Fibroblast of the aortic adventitia (primary cell): ENCODE data around the gene STK39. TPM values are rescaled to one million over a fixed set of nuclear protein-coding genes. Genes with fewer than 3 reads are reported as not detected.

ENCODE experiments used
- DNase-seq: peaks from one replicate; pipeline ENCODE4 v3.0.0-alpha.2; 2010; ENCODE audit warnings: low read depth
- H3K4me3 ChIP-seq: 2 replicates; pipeline ENCODE4 v1.5.1; 2011; ENCODE audit warnings: low read depth, mild to moderate bottlenecking, control low read depth, low read length, moderate library complexity
- total RNA-seq: library from RNA; depleted of rRNA; stranded (reverse); fragments of >200 nt; gene quantifications from 2 replicates; pipeline ENCODE4 v1.2.3, GENCODE V29; 2012; ENCODE audit warnings: low replicate concordance
- TF ChIP-seq, protein P1 (sequence below): IDR thresholded peaks from 2 replicates; pipeline ENCODE4 v1.5.1; 2011; ENCODE audit warnings: mild to moderate bottlenecking, low read length, control low read depth, inconsistent platforms; ENCODE audit not compliant: insufficient read depth

The STK39 gene
- total RNA-seq, 1 donor, result 31.0 TPM

DNA sequence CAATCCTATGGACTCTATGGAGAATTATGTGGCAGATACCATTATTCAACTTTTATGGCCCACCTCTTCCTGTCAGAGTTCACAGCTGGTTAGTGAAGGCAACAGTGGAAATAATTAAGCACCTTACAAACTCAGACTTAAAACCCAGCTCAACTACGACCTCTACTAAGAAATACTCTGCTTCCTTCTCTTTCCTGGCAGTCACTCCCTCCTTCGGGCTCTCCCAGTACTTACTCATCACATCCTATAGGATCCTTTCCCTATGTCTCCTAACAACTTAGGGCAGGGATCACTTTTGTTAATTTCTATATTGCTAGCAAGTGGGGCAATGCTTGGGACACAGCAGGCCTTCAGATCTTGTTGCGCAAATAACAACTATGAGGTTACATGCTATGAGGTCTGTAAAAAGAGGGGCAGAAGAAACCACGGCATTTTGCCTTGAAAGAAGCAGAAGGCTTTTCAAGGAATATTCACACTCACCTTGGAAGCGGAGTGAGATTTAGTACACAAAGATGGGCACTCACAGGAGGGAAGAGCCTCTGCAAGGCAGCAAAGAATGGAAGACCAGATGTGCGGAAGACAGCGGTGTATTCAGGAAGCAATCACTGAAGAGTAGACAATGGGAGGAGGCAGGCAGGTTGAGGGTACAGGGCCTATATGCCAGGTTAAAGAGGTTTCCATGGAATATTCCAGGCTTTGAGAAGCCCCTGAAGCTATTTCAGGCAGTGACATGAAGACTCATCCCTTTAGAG lies 2.1 kb downstream of the STK39 start:
- peak; percentile 10 for DNase-seq
- TF ChIP-seq, protein P1, sequence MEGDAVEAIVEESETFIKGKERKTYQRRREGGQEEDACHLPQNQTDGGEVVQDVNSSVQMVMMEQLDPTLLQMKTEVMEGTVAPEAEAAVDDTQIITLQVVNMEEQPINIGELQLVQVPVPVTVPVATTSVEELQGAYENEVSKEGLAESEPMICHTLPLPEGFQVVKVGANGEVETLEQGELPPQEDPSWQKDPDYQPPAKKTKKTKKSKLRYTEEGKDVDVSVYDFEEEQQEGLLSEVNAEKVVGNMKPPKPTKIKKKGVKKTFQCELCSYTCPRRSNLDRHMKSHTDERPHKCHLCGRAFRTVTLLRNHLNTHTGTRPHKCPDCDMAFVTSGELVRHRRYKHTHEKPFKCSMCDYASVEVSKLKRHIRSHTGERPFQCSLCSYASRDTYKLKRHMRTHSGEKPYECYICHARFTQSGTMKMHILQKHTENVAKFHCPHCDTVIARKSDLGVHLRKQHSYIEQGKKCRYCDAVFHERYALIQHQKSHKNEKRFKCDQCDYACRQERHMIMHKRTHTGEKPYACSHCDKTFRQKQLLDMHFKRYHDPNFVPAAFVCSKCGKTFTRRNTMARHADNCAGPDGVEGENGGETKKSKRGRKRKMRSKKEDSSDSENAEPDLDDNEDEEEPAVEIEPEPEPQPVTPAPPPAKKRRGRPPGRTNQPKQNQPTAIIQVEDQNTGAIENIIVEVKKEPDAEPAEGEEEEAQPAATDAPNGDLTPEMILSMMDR, result no peak
- H3K4me3 ChIP-seq, result peak overlapping the region; percentile 23

DNA sequence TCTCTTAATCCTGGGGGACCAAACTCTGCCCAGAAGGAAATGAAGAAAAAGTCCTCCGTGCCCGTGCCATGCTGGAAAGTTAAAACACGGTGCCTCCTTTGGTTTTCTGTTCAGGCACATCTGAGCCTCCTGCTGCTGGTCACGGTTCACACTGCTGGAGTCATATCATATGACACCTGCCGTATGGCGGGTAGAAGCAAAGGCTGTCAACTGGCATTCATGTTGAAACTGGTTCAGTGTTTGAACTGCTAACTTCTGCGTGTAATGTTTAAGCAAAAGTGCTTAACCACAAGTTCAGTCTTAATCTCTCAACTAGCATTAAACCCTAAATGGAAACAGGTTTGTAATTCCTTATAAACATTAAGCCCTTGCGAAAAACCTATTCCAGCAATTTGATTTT lies 3.1 kb downstream of the STK39 start:
- TF ChIP-seq, protein P1, result no peak
- H3K4me3 ChIP-seq, result no peak overlapping the region
- no peak for DNase-seq

DNA sequence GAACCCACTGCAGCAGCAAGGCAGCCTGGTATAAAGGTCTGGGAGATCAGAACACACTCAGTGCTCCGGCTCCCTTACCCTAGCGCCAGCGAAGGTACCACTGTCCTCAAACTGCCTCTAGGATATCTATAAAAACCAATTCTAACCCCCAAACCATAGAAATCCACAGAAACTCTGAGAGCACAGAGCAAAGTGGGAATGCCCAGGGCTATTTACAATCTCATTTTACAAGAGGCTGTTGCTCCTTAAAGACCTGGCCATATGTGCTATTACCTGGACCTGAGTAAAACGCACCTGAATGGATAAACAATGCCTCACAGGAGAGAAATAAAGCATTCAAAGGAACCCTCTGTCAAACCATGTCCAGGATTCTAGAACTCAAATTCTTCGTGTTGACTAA lies 4.3 kb downstream of the STK39 start:
- TF ChIP-seq, protein P1, result no peak
- no peak overlapping the region for H3K4me3 ChIP-seq
- no peak for DNase-seq

DNA sequence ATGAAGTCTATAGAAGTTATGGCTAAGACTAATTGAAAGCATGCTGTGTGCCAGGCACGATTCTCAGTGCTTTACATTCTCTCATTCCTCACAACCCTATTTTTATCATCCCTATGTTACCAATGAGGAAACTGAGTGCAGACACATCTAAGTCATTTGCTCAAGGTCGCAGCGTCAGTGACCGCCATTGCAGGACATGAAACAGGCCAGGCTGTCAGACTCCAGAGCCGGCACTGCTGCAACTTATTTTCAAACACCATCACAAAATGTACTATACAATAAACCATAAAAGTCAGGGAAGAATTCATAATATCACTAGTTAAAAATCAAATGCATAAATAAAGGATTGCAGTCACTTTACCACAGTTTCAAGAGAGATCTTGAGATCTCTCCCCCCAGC lies 5.6 kb downstream of the STK39 start:
- no peak overlapping the region for H3K4me3 ChIP-seq
- no peak for DNase-seq
- TF ChIP-seq, protein P1, result no peak

DNA sequence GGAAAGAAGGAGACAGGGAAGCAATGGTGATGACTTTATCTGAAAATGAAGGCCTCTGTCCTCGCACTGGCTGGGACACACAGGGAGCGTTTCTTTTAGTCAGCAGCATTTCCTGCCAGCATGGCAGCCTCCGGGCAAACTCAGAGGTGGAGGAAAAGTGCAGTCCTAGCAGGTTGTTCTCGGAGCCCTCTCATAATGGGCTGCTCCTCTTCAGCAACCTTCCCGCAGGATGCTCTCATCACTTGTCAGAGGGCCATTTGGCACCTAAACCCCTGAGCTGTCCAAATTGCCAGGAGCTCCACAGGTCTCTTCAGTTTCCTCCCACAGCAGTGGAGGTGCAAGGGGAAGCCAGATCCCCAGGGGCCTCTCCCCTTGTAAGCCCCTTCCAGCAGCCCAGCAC lies 6.2 kb downstream of the STK39 start:
- DNase-seq, result no peak
- no peak overlapping the region for H3K4me3 ChIP-seq
- TF ChIP-seq, protein P1, result no peak

DNA sequence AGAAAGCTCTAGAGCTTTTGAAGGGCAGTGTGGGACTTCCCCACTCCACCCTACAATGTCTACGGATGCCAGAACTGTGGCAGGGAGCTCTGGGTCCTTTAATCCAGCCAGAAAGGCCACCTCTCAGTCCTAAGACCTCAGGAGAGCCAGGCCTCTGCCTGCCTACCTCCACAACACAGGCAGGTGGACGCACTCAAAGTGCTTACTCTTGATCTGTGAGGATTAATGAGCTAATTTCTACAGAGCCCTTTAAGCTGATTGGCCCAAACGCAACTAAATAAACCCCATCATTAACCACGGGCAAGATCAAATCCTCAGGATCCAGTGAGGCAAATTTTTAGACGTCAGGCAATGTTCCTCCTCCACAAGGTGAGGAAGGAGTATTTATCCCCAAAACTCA lies 8.1 kb downstream of the STK39 start:
- H3K4me3 ChIP-seq, result no peak overlapping the region
- no peak for DNase-seq
- TF ChIP-seq, protein P1, result no peak

DNA sequence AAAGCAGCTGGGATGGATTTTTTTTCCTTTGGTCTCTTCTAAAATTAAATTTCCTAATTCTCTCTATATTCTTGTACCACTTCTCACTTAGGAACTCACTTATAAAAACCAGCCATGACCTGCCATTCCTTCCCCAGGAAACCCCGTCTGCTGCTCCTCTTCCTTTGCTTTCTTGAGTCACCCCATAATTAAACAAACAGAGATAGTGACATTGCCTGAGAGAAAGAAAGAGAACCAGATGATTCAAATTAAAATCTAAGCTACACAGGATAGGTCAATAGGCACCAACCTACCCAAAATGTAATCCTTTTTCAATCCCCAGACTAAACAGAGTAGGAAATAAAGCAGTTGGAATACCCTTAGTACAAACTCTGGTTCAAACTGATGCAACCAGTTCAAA lies 9.7 kb downstream of the STK39 start:
- DNase-seq, result peak; percentile 43
- TF ChIP-seq, protein P1, result no peak
- H3K4me3 ChIP-seq, result no peak overlapping the region
